GM12878 (cell line): ENCODE measurements around the gene UGT1A6. TPM values are rescaled to one million over a fixed set of nuclear protein-coding genes. Genes with fewer than 3 reads are reported as not detected.

Source experiments
- ATAC-seq: fragments of 200-7000 bp; cut with Tn5 transposase; 3 replicates; pipeline ENCODE4 v1.9.1; 2020; ENCODE audit warnings: mild to moderate bottlenecking, moderate library complexity
- BruUV-seq: library from RNA; stranded (reverse); fragments of 400-500 nt; replicated peaks from 2 replicates; lab custom pipeline; 2021; lab: Mats Ljungman, UMichigan
- CTCF ChIA-PET: fragments of 300-600 bp; sonication (Branson Sonifier 250); formaldehyde crosslinking; extraction: SDS; loops from one replicate; lab custom pipeline; 2021; ENCODE audit warnings: inconsistent platforms; lab: Yijun Ruan, JAX
- POLR2A ChIA-PET: fragments of 350-600 bp; formaldehyde crosslinking; extraction: SDS; loops from one replicate; lab custom pipeline; 2021; ENCODE audit warnings: inconsistent platforms; lab: Charles Lee
- RAD21 ChIA-PET: fragments of 300-600 bp; sonication (Branson Sonifier 250); formaldehyde crosslinking; loops from one replicate; lab custom pipeline; 2023; ENCODE audit warnings: antibody characterized with exemption; ENCODE audit not compliant: unreplicated experiment; lab: Charles Lee
- SMC1A ChIA-PET: fragments of 300-600 bp; sonication (Branson Sonifier 250); formaldehyde crosslinking; loops from one replicate; lab custom pipeline; 2023; ENCODE audit not compliant: unreplicated experiment, uncharacterized antibody; lab: Charles Lee
- DNase-seq: peaks from one replicate; pipeline ENCODE4 v3.0.0-alpha.2; 2011; ENCODE audit warnings: low read depth, low spot score
- FAIRE-seq: peaks from 3 replicates; lab custom pipeline; 2011; peaks lifted over from hg19 to GRCh38; lab: Jason Lieb, UNC
- H2AFZ ChIP-seq: 2 replicates; pipeline ENCODE4 v1.6.0; 2011; ENCODE audit warnings: low read depth, low read length, control low read depth; ENCODE audit not compliant: control insufficient read depth
- H3K27ac ChIP-seq: 2 replicates; pipeline ENCODE4 v1.5.1; 2011; ENCODE audit warnings: control low read depth; ENCODE audit not compliant: control insufficient read depth, insufficient read depth
- H3K27me3 ChIP-seq, 2 experiments: replicated peaks in 1 of 2; 2 replicates each; pipeline versions ENCODE4 v1.6.0 to v1.6.1; 2011; ENCODE audit warnings: low read length in 1 of 2; ENCODE audit not compliant: control insufficient read depth in 2 of 2, insufficient read depth in 2 of 2
- H3K36me3 ChIP-seq, 2 experiments: 2 replicates each; pipeline ENCODE4 v1.5.1; 2011; ENCODE audit warnings: low read length in 1 of 2; ENCODE audit not compliant: control insufficient read depth in 2 of 2, insufficient read depth in 2 of 2
- H3K4me1 ChIP-seq: 2 replicates; pipeline ENCODE4 v1.6.1; 2011; ENCODE audit warnings: mild to moderate bottlenecking, low read length, moderate library complexity, mixed read lengths; ENCODE audit not compliant: control insufficient read depth, insufficient read depth
- H3K4me2 ChIP-seq: 2 replicates; pipeline ENCODE4 v1.6.0; 2011; ENCODE audit warnings: control low read depth; ENCODE audit not compliant: control insufficient read depth, insufficient read depth
- H3K4me3 ChIP-seq: fragments of 200-600 bp; sonication (generic); 2 replicates; pipeline ENCODE4 v1.5.1; 2016
- H3K79me2 ChIP-seq: 2 replicates; pipeline ENCODE4 v1.6.0; 2011; ENCODE audit warnings: low read length; ENCODE audit not compliant: control insufficient read depth, insufficient read depth
- H3K9ac ChIP-seq: 2 replicates; pipeline ENCODE4 v1.8.0; 2011; ENCODE audit warnings: low read length, control low read depth, mixed read lengths; ENCODE audit not compliant: control insufficient read depth, insufficient read depth
- H3K9me3 ChIP-seq: replicated peaks from 3 replicates; pipeline ENCODE4 v1.5.1; 2011; ENCODE audit warnings: mild to moderate bottlenecking, low read length; ENCODE audit not compliant: control insufficient read depth, insufficient read depth
- H4K20me1 ChIP-seq: 2 replicates; pipeline ENCODE4 v1.6.0; 2011; ENCODE audit not compliant: control insufficient read depth, insufficient read depth
- BRCA1 ChIP-seq: IDR thresholded peaks from 2 replicates; pipeline ENCODE4 v1.6.1; 2011; ENCODE audit warnings: low read depth, low read length, improper control_type of control experiment
- CBFB ChIP-seq: IDR thresholded peaks from 2 replicates; pipeline ENCODE4 v1.6.1; 2016; ENCODE audit warnings: antibody characterized with exemption, low read depth
- CREB1 ChIP-seq: IDR thresholded peaks from 2 replicates; pipeline ENCODE4 v1.6.1; 2012; ENCODE audit warnings: low read depth, mild to moderate bottlenecking, inconsistent platforms
- EP300 ChIP-seq, 2 experiments: fragments of 150-350 bp in 1 of 2; IDR thresholded peaks; 2 replicates each; pipeline ENCODE4 v1.6.1; 2011 to 2012; ENCODE audit warnings: low read depth in 2 of 2, low read length in 2 of 2, borderline replicate concordance in 1 of 2, improper control_type of control experiment in 1 of 2, inconsistent platforms in 1 of 2; ENCODE audit not compliant: control insufficient read depth in 1 of 2
- ESRRA ChIP-seq: IDR thresholded peaks from 2 replicates; pipeline ENCODE4 v1.6.1; 2012; ENCODE audit warnings: mild to moderate bottlenecking, low read length, improper control_type of control experiment
- NFIC ChIP-seq: IDR thresholded peaks from 2 replicates; pipeline ENCODE4 v1.6.1; 2012; ENCODE audit warnings: low read depth, mild to moderate bottlenecking, inconsistent platforms, low read length, moderate library complexity
- POLR2A ChIP-seq: IDR thresholded peaks from 2 replicates; pipeline ENCODE4 v1.6.1; 2011; ENCODE audit warnings: low read depth, mild to moderate bottlenecking, low read length
- RCOR1 ChIP-seq: conservative IDR thresholded peaks from 2 replicates; pipeline ENCODE4 v1.6.1; 2012; ENCODE audit warnings: low read depth, low read length, improper control_type of control experiment
- SMAD5 ChIP-seq: IDR thresholded peaks from 2 replicates; pipeline ENCODE4 v1.6.1; 2016; ENCODE audit warnings: antibody characterized with exemption, low read depth
- TAF1 ChIP-seq: IDR thresholded peaks from 2 replicates; pipeline ENCODE4 v1.6.1; 2011; ENCODE audit warnings: mild to moderate bottlenecking, low read depth, low read length, borderline replicate concordance
- WRNIP1 ChIP-seq: IDR thresholded peaks from 2 replicates; pipeline ENCODE4 v1.6.1; 2011; ENCODE audit warnings: low read depth, low read length, improper control_type of control experiment, borderline replicate concordance
- ZNF207 ChIP-seq: fragments of 450-650 bp; IDR thresholded peaks from 2 replicates; pipeline ENCODE4 v1.6.1; 2014; ENCODE audit warnings: antibody characterized with exemption, mild to moderate bottlenecking, borderline replicate concordance
- WGBS: methylation state at CpG from one replicate; pipeline ENCODE4 v1.1.6; 2016; ENCODE audit warnings: low lambda C conversion rate; ENCODE audit not compliant: insufficient replicate concordance, insufficient coverage; ENCODE audit errors: missing lambda C conversion rate; 5-methylcytosine and 5-hydroxymethylcytosine counted together
- in situ Hi-C: fragments of 300-500 bp; cut with MboI; formaldehyde crosslinking; loops from 9 replicates; pipeline ENCODE4 v1.14.3; 2018; ENCODE audit warnings: mixed read lengths
- intact Hi-C: fragments of 100-400 bp; cut with micrococcal nuclease; formaldehyde crosslinking; loops from one replicate; pipeline ENCODE4 v1.14.2; 2022; ENCODE audit not compliant: unreplicated experiment
- polyA plus RNA-seq, 11 experiments: library from polyadenylated mRNA; depleted of rRNA in 4 of 11; unstranded in 6 of 11; stranded (reverse) in 5 of 11; fragments of >200 nt; fragmentation: Nextera tagmentation in 4 of 11; fragmentation: Illumina TruSeq in 1 of 11; extraction: Ambion mirVana in 4 of 11; extraction: Trizol in 1 of 11; gene quantifications; 1 replicate in 1 of 11; 2 replicates in 10 of 11; pipeline versions ENCODE4 v1.2.1 to v1.2.3, GENCODE V29; 2011 to 2016; ENCODE audit warnings: inconsistent platforms in 2 of 11, missing spikeins in 2 of 11, low read depth in 1 of 11
- total RNA-seq, 4 experiments: library from RNA; depleted of rRNA in 3 of 4; stranded (reverse); fragments of >200 nt in 3 of 4; fragmentation: Illumina TruSeq in 1 of 4; extraction: Trizol in 1 of 4; gene quantifications; 2 replicates each; pipeline versions ENCODE4 v1.2.1 to v1.2.3, GENCODE V29; 2013 to 2021
- TF ChIP-seq, protein P1 (sequence below): fragments of 450-650 bp; conservative IDR thresholded peaks from 2 replicates; pipeline ENCODE4 v1.6.1; 2017; ENCODE audit warnings: mild to moderate bottlenecking, moderate library complexity
- TF ChIP-seq, protein P2 (sequence below): fragments of 450-650 bp; IDR thresholded peaks from 2 replicates; pipeline ENCODE4 v1.6.1; 2017; ENCODE audit warnings: mild to moderate bottlenecking, low read depth, inconsistent platforms; ENCODE audit not compliant: poor library complexity, severe bottlenecking
- TF ChIP-seq, protein P3 (sequence below): fragments of 450-650 bp; IDR thresholded peaks from 2 replicates; pipeline ENCODE4 v1.6.1; 2017; ENCODE audit warnings: mild to moderate bottlenecking
- TF ChIP-seq, protein P4 (sequence below): fragments of 450-650 bp; IDR thresholded peaks from 2 replicates; pipeline ENCODE4 v1.6.1; 2016; ENCODE audit warnings: mild to moderate bottlenecking

The UGT1A6 gene
- total and polyA plus RNA-seq, 10 of the 15 experiments (the other 5 are each of a cell fraction or from before 2014, with no cell fraction given): not detected

DNA sequence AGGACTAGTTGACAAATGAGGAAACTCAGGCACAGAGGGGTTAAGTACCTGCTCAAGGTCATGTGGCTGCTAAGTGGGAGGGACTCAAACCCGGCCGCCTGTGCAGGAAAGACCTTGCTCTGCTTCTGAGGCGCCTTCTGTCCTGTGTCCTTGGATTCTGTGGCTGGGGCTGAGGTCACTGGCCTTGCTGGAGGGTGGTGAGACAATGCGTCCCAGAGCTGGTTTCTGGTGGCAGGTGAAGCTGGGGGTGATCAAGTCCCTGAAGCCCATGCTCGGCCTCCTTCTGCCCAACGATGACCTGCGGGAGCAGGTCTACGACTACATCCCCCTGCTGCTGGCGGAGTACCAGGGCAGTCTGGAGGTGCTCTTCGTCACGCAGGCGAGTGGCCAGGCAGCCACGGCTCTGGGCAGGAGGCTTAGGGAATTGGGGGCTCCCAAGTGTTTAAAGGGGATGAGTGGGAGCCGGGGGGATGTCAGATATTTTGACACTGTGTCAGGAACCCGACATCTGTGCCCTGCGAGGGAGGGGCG, 101.5 kb downstream of the UGT1A6 start:
- 19% methylated on average over 14 of the region's 17 CpGs for WGBS
- no TSS peak for BruUV-seq

More for the DNA sequence above, 101.5 kb downstream of the UGT1A6 start:
- no peak overlapping the region for H3K4me3 ChIP-seq
- H4K20me1 ChIP-seq: no peaks in the 10 kb centered on the region
- ChIA-PET SMC1A (no interaction called here), CTCF (interaction anchor here (0.6 kb wide), 1 partner anchor 732 kb away, joined by 3 read pairs; no protein-coding TSS in a partner anchor), POLR2A (no interaction called here), RAD21 (no interaction called here)
- ATAC-seq: no peak
- H3K27ac ChIP-seq: no peak overlapping the region
- H3K79me2 ChIP-seq: no peaks in the 10 kb centered on the region
- H3K4me2 ChIP-seq: no peak overlapping the region
- H3K27me3 ChIP-seq: no peaks in the 10 kb centered on the region; a peak in 2 of 4 replicates
- H3K4me1 ChIP-seq: no peaks in the 10 kb centered on the region
- no peaks in the 10 kb centered on the region for H3K9me3 ChIP-seq
- no peak overlapping the region for H2AFZ ChIP-seq
- intact Hi-C loops (no loop called here), in situ Hi-C loops (no loop called here)
- no peak for DNase-seq
- no peak for FAIRE-seq
- H3K9ac ChIP-seq: no peak overlapping the region
- TF ChIP-seq EP300 (IDR thresholded peaks at IDR 0.05; ENCODE audit: borderline replicate concordance in 1 of 2, control insufficient read depth in 1 of 2, low read depth in 2 of 2, low read length in 2 of 2) (no peak), CBFB (no peak), POLR2A (no peak), TAF1 (no peak), NFIC (no peak), ESRRA (no peak), BRCA1 (no peak), RCOR1 (no peak), ZNF207 (no peak), CREB1 (no peak), SMAD5 (no peak), WRNIP1 (no peak)
- TF ChIP-seq, protein P1, sequence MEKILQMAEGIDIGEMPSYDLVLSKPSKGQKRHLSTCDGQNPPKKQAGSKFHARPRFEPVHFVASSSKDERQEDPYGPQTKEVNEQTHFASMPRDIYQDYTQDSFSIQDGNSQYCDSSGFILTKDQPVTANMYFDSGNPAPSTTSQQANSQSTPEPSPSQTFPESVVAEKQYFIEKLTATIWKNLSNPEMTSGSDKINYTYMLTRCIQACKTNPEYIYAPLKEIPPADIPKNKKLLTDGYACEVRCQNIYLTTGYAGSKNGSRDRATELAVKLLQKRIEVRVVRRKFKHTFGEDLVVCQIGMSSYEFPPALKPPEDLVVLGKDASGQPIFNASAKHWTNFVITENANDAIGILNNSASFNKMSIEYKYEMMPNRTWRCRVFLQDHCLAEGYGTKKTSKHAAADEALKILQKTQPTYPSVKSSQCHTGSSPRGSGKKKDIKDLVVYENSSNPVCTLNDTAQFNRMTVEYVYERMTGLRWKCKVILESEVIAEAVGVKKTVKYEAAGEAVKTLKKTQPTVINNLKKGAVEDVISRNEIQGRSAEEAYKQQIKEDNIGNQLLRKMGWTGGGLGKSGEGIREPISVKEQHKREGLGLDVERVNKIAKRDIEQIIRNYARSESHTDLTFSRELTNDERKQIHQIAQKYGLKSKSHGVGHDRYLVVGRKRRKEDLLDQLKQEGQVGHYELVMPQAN: no peak
- TF ChIP-seq, protein P2, sequence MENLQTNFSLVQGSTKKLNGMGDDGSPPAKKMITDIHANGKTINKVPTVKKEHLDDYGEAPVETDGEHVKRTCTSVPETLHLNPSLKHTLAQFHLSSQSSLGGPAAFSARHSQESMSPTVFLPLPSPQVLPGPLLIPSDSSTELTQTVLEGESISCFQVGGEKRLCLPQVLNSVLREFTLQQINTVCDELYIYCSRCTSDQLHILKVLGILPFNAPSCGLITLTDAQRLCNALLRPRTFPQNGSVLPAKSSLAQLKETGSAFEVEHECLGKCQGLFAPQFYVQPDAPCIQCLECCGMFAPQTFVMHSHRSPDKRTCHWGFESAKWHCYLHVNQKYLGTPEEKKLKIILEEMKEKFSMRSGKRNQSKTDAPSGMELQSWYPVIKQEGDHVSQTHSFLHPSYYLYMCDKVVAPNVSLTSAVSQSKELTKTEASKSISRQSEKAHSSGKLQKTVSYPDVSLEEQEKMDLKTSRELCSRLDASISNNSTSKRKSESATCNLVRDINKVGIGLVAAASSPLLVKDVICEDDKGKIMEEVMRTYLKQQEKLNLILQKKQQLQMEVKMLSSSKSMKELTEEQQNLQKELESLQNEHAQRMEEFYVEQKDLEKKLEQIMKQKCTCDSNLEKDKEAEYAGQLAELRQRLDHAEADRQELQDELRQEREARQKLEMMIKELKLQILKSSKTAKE: no peak
- TF ChIP-seq, protein P3, sequence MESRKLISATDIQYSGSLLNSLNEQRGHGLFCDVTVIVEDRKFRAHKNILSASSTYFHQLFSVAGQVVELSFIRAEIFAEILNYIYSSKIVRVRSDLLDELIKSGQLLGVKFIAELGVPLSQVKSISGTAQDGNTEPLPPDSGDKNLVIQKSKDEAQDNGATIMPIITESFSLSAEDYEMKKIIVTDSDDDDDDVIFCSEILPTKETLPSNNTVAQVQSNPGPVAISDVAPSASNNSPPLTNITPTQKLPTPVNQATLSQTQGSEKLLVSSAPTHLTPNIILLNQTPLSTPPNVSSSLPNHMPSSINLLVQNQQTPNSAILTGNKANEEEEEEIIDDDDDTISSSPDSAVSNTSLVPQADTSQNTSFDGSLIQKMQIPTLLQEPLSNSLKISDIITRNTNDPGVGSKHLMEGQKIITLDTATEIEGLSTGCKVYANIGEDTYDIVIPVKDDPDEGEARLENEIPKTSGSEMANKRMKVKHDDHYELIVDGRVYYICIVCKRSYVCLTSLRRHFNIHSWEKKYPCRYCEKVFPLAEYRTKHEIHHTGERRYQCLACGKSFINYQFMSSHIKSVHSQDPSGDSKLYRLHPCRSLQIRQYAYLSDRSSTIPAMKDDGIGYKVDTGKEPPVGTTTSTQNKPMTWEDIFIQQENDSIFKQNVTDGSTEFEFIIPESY: no peak
- TF ChIP-seq, protein P4, sequence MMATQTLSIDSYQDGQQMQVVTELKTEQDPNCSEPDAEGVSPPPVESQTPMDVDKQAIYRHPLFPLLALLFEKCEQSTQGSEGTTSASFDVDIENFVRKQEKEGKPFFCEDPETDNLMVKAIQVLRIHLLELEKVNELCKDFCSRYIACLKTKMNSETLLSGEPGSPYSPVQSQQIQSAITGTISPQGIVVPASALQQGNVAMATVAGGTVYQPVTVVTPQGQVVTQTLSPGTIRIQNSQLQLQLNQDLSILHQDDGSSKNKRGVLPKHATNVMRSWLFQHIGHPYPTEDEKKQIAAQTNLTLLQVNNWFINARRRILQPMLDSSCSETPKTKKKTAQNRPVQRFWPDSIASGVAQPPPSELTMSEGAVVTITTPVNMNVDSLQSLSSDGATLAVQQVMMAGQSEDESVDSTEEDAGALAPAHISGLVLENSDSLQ: no peak
- H3K36me3 ChIP-seq: no peaks in the 10 kb centered on the region
